IMR-90 (cell line): ENCODE data around the gene GABRR3. TPM values are rescaled to one million over a fixed set of nuclear protein-coding genes. Genes with fewer than 3 reads are reported as not detected.

Experiments
- ATAC-seq: fragments of 200-7000 bp; cut with Tn5 transposase; 2 replicates; pipeline ENCODE4 v1.9.1; 2020; ENCODE audit warnings: low read depth, mild to moderate bottlenecking, moderate library complexity
- BruUV-seq: library from RNA; stranded (reverse); fragments of 400-500 nt; replicated peaks from 2 replicates; lab custom pipeline; 2021; lab: Mats Ljungman, UMichigan
- CTCF ChIA-PET: fragments of 300-600 bp; formaldehyde crosslinking; extraction: SDS; loops from one replicate; lab custom pipeline; 2021; ENCODE audit warnings: antibody characterized with exemption; lab: Yijun Ruan, JAX
- POLR2A ChIA-PET: fragments of 300-600 bp; sonication (Branson Sonifier 250); formaldehyde crosslinking; loops from one replicate; lab custom pipeline; 2022; ENCODE audit warnings: antibody characterized with exemption; ENCODE audit not compliant: unreplicated experiment; lab: Charles Lee
- DNase-seq: peaks from one replicate; pipeline ENCODE4 v3.0.0; 2013
- H2AFZ ChIP-seq: replicated peaks from 2 replicates; pipeline ENCODE3; 2013; ENCODE audit warnings: low read length, mild to moderate bottlenecking; ENCODE audit not compliant: poor library complexity
- H2AK5ac ChIP-seq: 2 replicates; pipeline ENCODE4 v1.6.1; 2013; ENCODE audit warnings: low read depth, low read length, inconsistent platforms
- H2AK9ac ChIP-seq: replicated peaks from 2 replicates; pipeline ENCODE3; 2013; ENCODE audit warnings: mild to moderate bottlenecking, low read depth, low read length, moderate library complexity; ENCODE audit not compliant: poor library complexity
- H2BK120ac ChIP-seq: 2 replicates; pipeline ENCODE4 v1.6.1; 2013; ENCODE audit warnings: low read depth, low read length, inconsistent platforms
- H2BK15ac ChIP-seq: 3 replicates; pipeline ENCODE4 v1.6.1; 2013; ENCODE audit warnings: low read depth, low read length, inconsistent platforms
- H2BK20ac ChIP-seq: 2 replicates; pipeline ENCODE4 v1.6.1; 2013; ENCODE audit warnings: low read depth, mild to moderate bottlenecking, inconsistent platforms, low read length, moderate library complexity
- H2BK5ac ChIP-seq: 2 replicates; pipeline ENCODE4 v1.6.1; 2013; ENCODE audit warnings: mild to moderate bottlenecking, low read depth, low read length, inconsistent platforms; ENCODE audit not compliant: poor library complexity, severe bottlenecking
- H3K14ac ChIP-seq: replicated peaks from 2 replicates; pipeline ENCODE4 v1.6.1; 2013; ENCODE audit warnings: low read depth, low read length, inconsistent platforms
- H3K18ac ChIP-seq: 2 replicates; pipeline ENCODE4 v1.6.1; 2013; ENCODE audit warnings: low read depth, low read length, control low read depth
- H3K23ac ChIP-seq: 2 replicates; pipeline ENCODE4 v1.6.1; 2013; ENCODE audit warnings: low read depth, low read length, inconsistent platforms
- H3K27ac ChIP-seq: 2 replicates; pipeline ENCODE4 v1.5.1; 2013; ENCODE audit warnings: mild to moderate bottlenecking, control low read depth, low read length; ENCODE audit not compliant: insufficient read depth
- H3K27me3 ChIP-seq: 2 replicates; pipeline ENCODE4 v1.6.1; 2013; ENCODE audit warnings: low read length; ENCODE audit not compliant: control insufficient read depth, insufficient read depth
- H3K36me3 ChIP-seq: 2 replicates; pipeline ENCODE4 v1.6.1; 2013; ENCODE audit warnings: low read length, mixed read lengths; ENCODE audit not compliant: control insufficient read depth, insufficient read depth
- H3K4ac ChIP-seq: 2 replicates; pipeline ENCODE4 v1.6.1; 2013; ENCODE audit warnings: low read depth, low read length, inconsistent platforms
- H3K4me1 ChIP-seq: 2 replicates; pipeline ENCODE4 v1.6.1; 2013; ENCODE audit warnings: low read length, mixed read lengths; ENCODE audit not compliant: control insufficient read depth, insufficient read depth
- H3K4me2 ChIP-seq: 2 replicates; pipeline ENCODE4 v1.6.1; 2013; ENCODE audit warnings: low read depth, mild to moderate bottlenecking, control low read depth, low read length, moderate library complexity
- H3K4me3 ChIP-seq: 2 replicates; pipeline ENCODE4 v1.5.1; 2013; ENCODE audit warnings: low read depth, mild to moderate bottlenecking, control low read depth, low read length, moderate library complexity; ENCODE audit not compliant: insufficient read depth
- H3K56ac ChIP-seq: 2 replicates; pipeline ENCODE4 v1.6.1; 2013; ENCODE audit warnings: low read length, inconsistent platforms; ENCODE audit not compliant: insufficient read depth; ENCODE audit errors: extremely low read depth
- H3K79me1 ChIP-seq, 2 experiments: 2 replicates each; pipeline ENCODE4 v1.6.1; 2013; ENCODE audit warnings: low read length in 2 of 2, inconsistent platforms in 1 of 2, low read depth in 1 of 2
- H3K9ac ChIP-seq: 2 replicates; pipeline ENCODE4 v1.6.1; 2013; ENCODE audit warnings: low read depth, low read length, control low read depth
- H3K9me1 ChIP-seq: 2 replicates; pipeline ENCODE4 v1.6.1; 2013; ENCODE audit warnings: low read length, inconsistent platforms; ENCODE audit not compliant: insufficient read depth
- H3K9me3 ChIP-seq: 2 replicates; pipeline ENCODE4 v1.6.1; 2013; ENCODE audit warnings: low read length; ENCODE audit not compliant: control insufficient read depth, insufficient read depth
- H4K20me1 ChIP-seq: 2 replicates; pipeline ENCODE4 v1.6.1; 2013; ENCODE audit warnings: low read length, inconsistent platforms; ENCODE audit not compliant: insufficient read depth
- H4K5ac ChIP-seq: 2 replicates; pipeline ENCODE4 v1.6.1; 2013; ENCODE audit warnings: mild to moderate bottlenecking, low read depth, low read length, control low read depth
- H4K8ac ChIP-seq, 2 experiments: 2 replicates each; pipeline ENCODE4 v1.6.1; 2013; ENCODE audit warnings: low read depth in 2 of 2, low read length in 2 of 2, control low read depth in 1 of 2, inconsistent platforms in 1 of 2
- H4K91ac ChIP-seq: 2 replicates; pipeline ENCODE4 v1.6.1; 2013; ENCODE audit warnings: low read depth, low read length, inconsistent platforms; ENCODE audit not compliant: insufficient read depth
- BHLHE40 ChIP-seq: fragments of 150-350 bp; IDR thresholded peaks from 2 replicates; pipeline ENCODE4 v1.6.1; 2016; ENCODE audit warnings: mild to moderate bottlenecking, low read depth, low read length
- CEBPB ChIP-seq: IDR thresholded peaks from 2 replicates; pipeline ENCODE4 v1.6.1; 2012; ENCODE audit warnings: low read depth, low read length, improper control_type of control experiment
- CHD1 ChIP-seq: IDR thresholded peaks from 2 replicates; pipeline ENCODE4 v1.6.1; 2012; ENCODE audit warnings: low read depth, low read length, improper control_type of control experiment
- FOS ChIP-seq: fragments of 150-350 bp; IDR thresholded peaks from 2 replicates; pipeline ENCODE4 v1.6.1; 2016; ENCODE audit warnings: low read depth, low read length
- MAFK ChIP-seq: IDR thresholded peaks from 2 replicates; pipeline ENCODE4 v1.6.1; 2012; ENCODE audit warnings: low read depth, low read length, improper control_type of control experiment
- MXI1 ChIP-seq: IDR thresholded peaks from 2 replicates; pipeline ENCODE4 v1.6.1; 2012; ENCODE audit warnings: low read depth, mild to moderate bottlenecking, low read length, moderate library complexity, borderline replicate concordance
- NFE2L2 ChIP-seq: fragments of 150-350 bp; IDR thresholded peaks from 2 replicates; pipeline ENCODE4 v1.6.1; 2016; ENCODE audit warnings: low read depth, mild to moderate bottlenecking, low read length
- POLR2A ChIP-seq: IDR thresholded peaks from 2 replicates; pipeline ENCODE4 v1.6.1; 2012; ENCODE audit warnings: mild to moderate bottlenecking, low read depth, low read length
- RAD21 ChIP-seq: IDR thresholded peaks from 2 replicates; pipeline ENCODE4 v1.6.1; 2012; ENCODE audit warnings: low read length, improper control_type of control experiment
- RCOR1 ChIP-seq: IDR thresholded peaks from 2 replicates; pipeline ENCODE4 v1.6.1; 2012; ENCODE audit warnings: mild to moderate bottlenecking, low read length, improper control_type of control experiment; ENCODE audit not compliant: insufficient replicate concordance
- RFX5 ChIP-seq: IDR thresholded peaks from 2 replicates; pipeline ENCODE4 v1.8.0; 2012; ENCODE audit warnings: low read depth, mild to moderate bottlenecking, low read length, moderate library complexity
- SMC3 ChIP-seq: fragments of 150-350 bp; IDR thresholded peaks from 2 replicates; pipeline ENCODE4 v1.6.1; 2016; ENCODE audit warnings: low read depth, mild to moderate bottlenecking, antibody characterized with exemption, low read length, moderate library complexity
- USF2 ChIP-seq: fragments of 150-350 bp; IDR thresholded peaks from 2 replicates; pipeline ENCODE4 v1.6.1; 2017; ENCODE audit warnings: mild to moderate bottlenecking, antibody characterized with exemption, low read length, low read depth
- WGBS, 2 experiments: methylation state at CpG; one replicate each; pipeline versions ENCODE4 v1.1.5 to v1.1.7; 2013; ENCODE audit warnings: missing lambda C conversion rate in 2 of 2; ENCODE audit not compliant: insufficient read length in 1 of 2; ENCODE audit errors: extremely low coverage in 2 of 2; 5-methylcytosine and 5-hydroxymethylcytosine counted together
- dilution Hi-C: fragments of 300-500 bp; cut with HindIII; formaldehyde crosslinking; loops from one replicate; pipeline ENCODE4 v1.14.3; 2018; ENCODE audit warnings: low sequenced_read_pairs; ENCODE audit not compliant: unreplicated experiment
- in situ Hi-C: fragments of 300-500 bp; cut with MboI; formaldehyde crosslinking; loops from 3 replicates; pipeline ENCODE4 v1.14.3; 2019; ENCODE audit warnings: low sequenced_read_pairs, inconsistent platforms, mixed read lengths
- intact Hi-C: fragments of 100-400 bp; cut with micrococcal nuclease; formaldehyde crosslinking; loops from 2 replicates; pipeline ENCODE4 v1.10.0; 2022
- polyA plus RNA-seq, 3 experiments: library from polyadenylated mRNA; depleted of rRNA; stranded (reverse); fragments of >200 nt; gene quantifications; 2 replicates each; pipeline ENCODE4 v1.2.3, GENCODE V29; 2012; ENCODE audit warnings: low replicate concordance in 1 of 3
- total RNA-seq: library from RNA; depleted of rRNA; stranded (reverse); fragments of >200 nt; gene quantifications from 2 replicates; pipeline ENCODE4 v1.2.3, GENCODE V29; 2012

The GABRR3 gene
- total and polyA plus RNA-seq, 2 of the 4 experiments (the other 2 are of a cell fraction), result not detected

GRCh38 chr3:97948351-97949109 lies 86.6 kb downstream of the GABRR3 start:
- Histone ChIP-seq H3K4me3 (no peak overlapping the region), H2BK5ac (no peak overlapping the region), H3K14ac (no peak overlapping the region), H4K20me1 (no peaks in the 10 kb centered on the region), H3K9ac (no peak overlapping the region), H3K9me3 (no peaks in the 10 kb centered on the region), H4K8ac (no peak overlapping the region), H2AFZ (no peak overlapping the region), H4K91ac (no peak overlapping the region), H3K4me1 (peaks cover 5% of the 10 kb centered on the region), H3K4ac (no peak overlapping the region), H2AK9ac (no peak overlapping the region), H3K4me2 (no peak overlapping the region), H3K27ac (no peak overlapping the region), H3K18ac (no peak overlapping the region), H3K79me1 (peaks cover 0 to 5% of the 10 kb centered on the region in 2 experiments; a peak in 1 of 4 replicates), H3K23ac (no peak overlapping the region), H4K5ac (no peak overlapping the region), H2BK20ac (no peak overlapping the region), H2BK15ac (no peak overlapping the region), H3K56ac (no peak overlapping the region), H3K36me3 (peaks cover 29% of the 10 kb centered on the region), H3K27me3 (no peaks in the 10 kb centered on the region), H3K9me1 (no peaks in the 10 kb centered on the region), H2BK120ac (no peak overlapping the region), H2AK5ac (no peak overlapping the region)
- BruUV-seq, result no TSS peak
- CTCF ChIA-PET, result no interaction called here
- intact Hi-C loops (no loop called here), in situ Hi-C loops (no loop called here), dilution Hi-C loops (no loop called here)
- POLR2A ChIA-PET, result no interaction called here
- DNase-seq (no peak), ATAC-seq (no peak)
- no peak for TF ChIP-seq CHD1
- no peak for TF ChIP-seq POLR2A
- TF ChIP-seq RFX5, result no peak
- TF ChIP-seq BHLHE40, result no peak
- no peak for TF ChIP-seq MAFK
- no peak for TF ChIP-seq RCOR1
- no peak for TF ChIP-seq RAD21
- TF ChIP-seq NFE2L2, result no peak
- no peak for TF ChIP-seq USF2
- no peak for TF ChIP-seq CEBPB
- TF ChIP-seq FOS, result no peak
- TF ChIP-seq MXI1, result no peak
- TF ChIP-seq SMC3, result no peak
- WGBS, 2 experiments, result 100% methylated on average over 1 of the region's 5 CpGs; no CpG with 5 or more reads in 1 of the 2 experiments
